Measurements from ENCODE around the gene KPNA1.
"Not testable (repeated sequence)": the region's sequence is repeated elsewhere in the genome, so short reads cannot be mapped to it uniquely, and the experiment has no call there.

Gene KPNA1

DNA sequence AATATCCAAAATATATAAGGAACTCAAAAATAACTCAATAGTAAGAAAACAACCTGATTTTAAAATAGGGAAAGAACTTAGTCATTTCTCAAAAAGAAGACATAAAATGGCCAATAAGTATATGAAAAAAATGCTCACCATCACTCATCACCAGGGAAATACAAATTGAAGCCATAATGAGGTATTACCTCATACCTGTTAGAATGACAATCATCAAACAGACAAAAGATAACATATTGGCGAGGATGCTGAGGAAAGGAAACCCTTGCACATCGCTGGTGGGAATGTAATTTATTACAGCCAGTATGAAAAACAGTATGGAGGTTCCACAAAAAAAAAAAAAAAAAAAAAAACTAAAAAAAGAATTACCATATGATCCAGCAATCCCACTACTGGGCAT is 38.2 kb downstream of the KPNA1 start:
- DNase-seq, result no peak

DNA sequence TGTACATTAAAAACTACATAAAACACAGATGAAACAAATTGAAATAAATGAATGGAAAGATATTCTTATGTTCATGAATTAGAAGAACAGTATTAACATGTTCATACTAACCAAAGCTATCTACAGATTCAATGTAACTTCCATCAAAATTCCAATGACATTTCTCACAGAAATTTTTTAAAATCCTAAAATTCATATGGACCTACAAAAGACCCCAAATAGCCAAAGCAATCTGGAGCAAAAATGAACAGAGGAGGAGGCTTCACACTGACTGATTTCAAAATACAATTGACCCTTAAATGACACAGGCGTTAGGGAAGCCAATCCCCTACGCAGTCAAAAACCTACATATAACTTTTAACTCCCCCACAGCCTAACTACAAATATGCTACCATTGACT is 39.4 kb downstream of the KPNA1 start:
- DNase-seq, result no peak

DNA sequence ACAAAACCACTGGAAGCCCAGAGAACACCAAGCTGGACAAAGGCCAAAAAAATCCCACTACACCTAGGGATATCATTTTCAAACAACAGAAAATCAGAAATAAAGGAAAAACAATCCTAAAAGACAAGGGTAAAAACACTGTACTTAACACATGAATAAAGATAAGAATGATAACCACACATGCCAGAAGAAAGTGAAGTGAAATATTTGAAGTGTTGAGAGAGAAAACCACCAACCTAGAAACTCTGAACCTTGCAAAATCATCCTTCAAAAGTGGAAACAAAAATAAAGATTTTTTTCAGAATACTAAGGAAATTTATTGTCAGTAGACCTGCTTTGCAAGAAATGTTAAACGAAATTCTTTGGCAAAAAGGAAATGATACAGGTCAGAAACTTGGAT is 45.1 kb downstream of the KPNA1 start:
- no peak for DNase-seq

DNA sequence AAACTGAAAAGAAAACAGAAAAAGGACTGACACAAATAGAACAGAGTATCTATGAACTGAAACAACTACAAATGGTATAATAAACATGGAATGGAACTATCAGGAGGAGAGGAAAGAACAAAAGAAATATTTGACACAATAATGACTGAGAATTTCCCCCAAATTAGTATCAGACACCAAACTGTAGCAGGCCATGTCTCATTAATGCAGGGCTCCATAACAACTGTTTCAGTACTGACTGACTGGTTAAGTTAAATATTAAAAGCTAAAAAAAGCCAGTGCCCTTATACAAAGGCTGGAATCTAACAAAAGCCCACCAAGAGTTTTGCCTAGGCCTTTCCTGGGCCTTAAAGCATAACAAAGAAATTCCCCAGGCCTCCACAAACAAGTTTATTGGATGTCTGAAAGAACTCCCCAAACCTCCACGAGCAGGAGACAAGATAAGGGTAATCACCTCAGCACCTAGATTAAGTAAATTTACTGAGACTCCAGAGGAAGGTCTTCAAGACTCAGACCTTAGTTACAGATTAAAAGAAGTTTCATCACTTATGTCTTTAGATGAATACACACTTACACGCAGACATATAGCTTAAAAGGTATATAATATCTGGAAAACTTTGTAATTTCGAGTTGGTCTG is 45.7 kb downstream of the KPNA1 start:
- no peak for DNase-seq

DNA sequence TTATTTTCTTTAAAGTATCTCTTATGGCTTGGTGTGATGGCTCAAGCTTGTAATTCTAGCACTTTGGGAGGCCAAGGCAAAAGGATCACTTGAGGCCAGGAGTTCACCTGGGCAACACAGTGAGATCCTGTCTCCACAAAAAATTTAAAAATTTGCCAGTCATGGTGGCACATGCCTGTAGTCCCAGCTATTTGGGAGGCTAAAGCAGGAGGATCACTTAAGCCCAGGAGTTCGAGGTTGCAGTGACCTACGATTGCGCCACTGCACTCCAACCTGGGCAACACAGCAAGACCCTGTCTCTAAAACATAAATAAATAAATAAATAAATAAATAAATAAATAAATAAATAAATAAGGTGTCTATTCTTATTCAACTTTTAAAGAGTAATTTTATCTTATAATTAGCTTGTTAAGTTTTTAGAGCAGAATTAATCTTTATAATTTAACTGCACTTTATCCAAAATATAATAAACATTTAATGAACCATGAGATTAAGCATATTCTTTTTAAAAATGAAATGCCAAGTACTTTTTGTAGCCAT is 48.0 kb downstream of the KPNA1 start:
- DNase-seq, result no peak

DNA sequence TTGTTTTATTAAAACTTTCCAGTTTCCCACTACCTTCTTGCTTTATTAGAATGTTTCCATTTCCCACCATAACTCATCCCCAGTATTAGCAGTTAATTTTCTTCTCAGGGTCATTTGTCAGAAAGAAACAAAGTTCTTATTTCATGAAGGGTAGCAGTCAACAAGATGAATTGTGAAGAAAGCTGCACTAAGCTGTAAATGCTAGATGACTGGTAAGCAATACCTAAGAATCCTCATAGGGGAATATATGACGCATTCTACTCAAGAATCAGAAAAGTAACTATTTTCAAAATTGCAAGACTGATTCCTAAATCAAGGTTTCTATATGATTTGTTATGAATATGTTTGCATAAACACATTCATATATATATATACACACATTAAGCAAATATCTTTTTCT is 50.1 kb downstream of the KPNA1 start:
- no peak for DNase-seq

- DNase-seq, result no peak
These were observed 52.3 kb downstream of the KPNA1 start for GRCh38 chr3:122462406-122462805.

DNA sequence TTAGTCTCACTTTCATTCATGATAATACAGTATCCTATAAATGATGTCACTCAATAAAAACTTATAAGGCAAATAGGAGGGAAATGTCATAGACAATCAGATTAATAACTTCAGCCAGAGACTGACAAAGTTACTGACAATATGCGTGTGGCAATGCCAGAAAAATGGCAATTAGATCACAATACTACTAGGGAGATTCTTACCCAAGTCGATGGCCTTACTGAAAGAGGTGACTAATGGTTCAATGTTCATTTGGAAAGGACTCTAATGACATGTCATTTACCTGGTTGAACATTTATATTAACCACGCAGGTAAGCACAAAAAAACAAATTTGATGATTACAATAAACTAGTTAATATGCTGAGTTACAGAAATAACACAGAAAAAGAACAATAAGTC is 52.9 kb downstream of the KPNA1 start:
- no peak for DNase-seq

DNA sequence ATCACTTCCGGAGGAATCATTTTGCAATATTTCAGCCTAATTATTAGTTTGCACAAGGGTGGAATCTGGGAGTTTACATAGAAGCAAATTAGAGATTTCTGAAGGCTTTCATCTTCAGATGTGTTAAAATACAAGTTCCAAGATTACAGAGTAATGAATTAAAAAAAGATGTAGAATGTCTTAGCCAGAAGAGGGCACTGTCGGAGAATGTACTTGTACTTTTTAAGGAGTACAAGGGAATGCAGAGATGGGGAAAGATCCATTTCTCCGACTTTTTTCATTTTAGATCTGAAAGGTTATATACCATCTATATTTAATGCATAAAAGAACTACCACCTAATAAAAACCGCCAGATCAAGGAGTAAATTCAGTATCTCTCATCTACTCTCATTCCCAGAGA is 55.7 kb downstream of the KPNA1 start:
- no peak for DNase-seq

GRCh38 chr3:122457706-122458105 is 57.0 kb downstream of the KPNA1 start:
- DNase-seq, result no peak

DNA sequence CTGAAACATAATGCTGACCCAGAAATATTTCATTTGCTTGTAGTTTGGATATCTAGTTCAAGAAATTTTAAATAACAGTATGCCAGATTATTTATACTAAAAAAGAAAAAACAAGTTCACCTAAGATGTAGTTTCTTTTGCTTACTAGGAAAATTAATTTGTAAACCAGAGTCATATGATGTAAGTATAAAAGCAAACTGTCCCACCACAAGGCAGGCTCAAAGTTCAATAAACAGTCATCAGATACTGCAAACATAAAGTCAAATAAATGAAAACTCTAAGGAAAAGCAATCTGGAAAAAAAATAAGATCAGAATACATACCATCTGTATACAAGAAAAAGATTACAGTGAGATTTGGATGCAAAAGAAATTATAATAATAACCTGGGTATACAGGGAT is 58.7 kb downstream of the KPNA1 start:
- DNase-seq, result no peak

- DNase-seq, result no peak
These were observed 63.4 kb downstream of the KPNA1 start for GRCh38 chr3:122451371-122451770.

DNA sequence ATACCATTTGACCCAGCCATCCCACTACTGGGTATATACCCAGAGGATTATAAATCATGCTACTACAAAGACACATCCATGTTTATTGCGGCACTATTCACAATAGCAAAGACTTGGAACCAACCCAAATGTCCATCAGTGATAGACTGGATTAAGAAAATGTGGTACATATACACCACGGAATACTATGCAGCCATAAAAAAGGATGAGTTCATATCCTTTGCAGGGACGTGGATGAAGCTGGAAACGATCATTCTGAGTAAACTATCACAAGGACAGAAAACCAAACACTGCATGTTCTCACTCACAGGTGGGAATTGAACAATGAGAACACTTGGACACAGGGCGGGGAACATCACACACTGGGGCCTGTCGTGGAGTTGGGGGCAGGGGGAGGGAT is 66.5 kb downstream of the KPNA1 start:
- not testable (repeated sequence) for DNase-seq

DNA sequence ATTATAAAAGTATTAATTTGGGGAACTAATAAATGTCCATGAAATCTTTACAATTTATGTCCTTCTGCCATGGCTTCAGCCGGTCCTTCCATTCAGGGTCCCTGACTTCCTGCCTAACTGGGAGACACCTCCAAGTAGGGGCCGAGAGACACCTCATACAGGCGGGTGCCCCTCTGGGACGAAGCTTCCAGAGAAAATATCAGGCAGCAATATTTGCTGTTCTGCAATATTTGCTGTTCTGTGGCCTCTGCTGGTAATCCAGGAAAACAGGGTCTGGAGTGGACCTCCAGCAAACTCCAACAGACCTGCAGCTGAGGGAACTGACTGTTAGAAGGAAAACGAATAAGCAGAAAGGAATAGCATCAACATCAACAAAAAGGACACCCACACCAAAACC is 70.2 kb downstream of the KPNA1 start:
- DNase-seq, result not testable (repeated sequence)

DNA sequence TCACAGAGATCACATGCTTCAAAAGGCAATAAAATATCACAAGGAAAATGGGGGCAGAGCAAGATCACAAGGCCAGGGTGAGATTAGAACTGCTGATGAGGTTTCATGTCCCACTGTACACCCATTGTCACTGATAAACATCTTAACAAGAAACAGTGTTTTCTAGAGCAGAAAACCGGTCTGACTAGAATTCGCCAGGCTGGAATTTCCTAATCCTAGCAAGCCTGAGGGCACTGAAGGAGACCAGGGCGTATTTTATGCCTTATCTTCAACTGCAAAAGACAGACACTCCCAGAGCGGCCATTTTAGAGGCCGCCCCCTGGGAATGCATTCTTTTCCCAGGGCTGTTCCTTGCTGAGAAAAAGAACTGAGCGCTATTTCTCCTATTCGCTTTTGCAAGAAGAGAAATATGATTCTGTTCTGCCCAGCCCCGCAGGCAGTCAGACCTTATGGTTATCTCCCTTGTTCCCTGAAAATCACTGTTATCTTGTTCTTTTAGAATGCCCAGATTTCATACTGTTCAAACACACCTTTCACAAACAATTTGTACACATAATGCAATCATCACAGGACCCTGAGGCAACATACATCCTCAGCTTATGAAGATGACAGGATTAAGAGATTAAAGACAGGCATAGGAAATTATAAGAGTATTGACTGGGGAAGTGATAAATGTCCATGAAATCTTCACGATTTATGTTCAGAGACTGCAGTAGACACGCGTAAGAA is 70.8 kb downstream of the KPNA1 start:
- DNase-seq, result not testable (repeated sequence)

DNA sequence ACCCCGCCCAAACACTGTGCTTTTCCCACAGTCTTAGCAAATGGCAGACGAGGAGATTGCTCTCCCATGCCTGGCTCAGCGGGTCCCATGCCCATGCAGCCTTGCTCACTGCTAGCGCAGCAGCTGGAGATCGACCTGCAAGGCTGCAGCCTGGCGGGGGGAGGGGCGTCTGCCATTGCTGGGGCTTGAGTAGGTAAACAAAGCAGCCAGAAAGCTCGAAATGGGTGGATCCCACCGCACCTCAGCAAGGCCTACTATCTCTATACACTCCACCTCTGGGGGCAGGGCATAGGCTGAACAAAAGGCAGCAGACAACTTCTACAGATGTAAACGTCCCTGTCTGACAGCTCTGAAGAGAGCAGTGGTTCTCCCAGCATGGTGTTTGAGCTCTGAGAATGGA is 71.6 kb downstream of the KPNA1 start:
- DNase-seq, result peak in 1 of 56 donors; percentile 0

- no peak for DNase-seq
These were observed 78.8 kb downstream of the KPNA1 start for GRCh38 chr3:122435950-122436349.

DNA sequence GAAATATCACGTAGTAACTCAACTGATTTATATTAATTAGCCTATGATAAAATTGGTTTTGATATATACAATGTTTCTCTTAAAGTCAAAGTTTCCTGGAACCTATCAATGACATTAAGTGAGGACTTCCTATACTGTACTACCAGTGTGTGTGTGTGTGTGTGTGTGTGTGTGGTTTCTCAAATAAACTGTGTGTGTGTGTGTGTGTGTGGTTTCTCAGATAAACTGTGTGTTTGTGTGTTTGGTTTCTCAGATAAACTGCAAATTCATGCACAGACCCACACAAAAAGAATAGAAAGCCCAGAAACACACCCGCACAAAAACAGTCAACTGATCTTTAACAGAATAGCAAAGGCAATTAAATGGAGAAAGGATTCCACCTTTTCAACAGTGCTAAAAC is 84.4 kb downstream of the KPNA1 start:
- DNase-seq, result no peak

- DNase-seq, result no peak
These were observed 86.8 kb downstream of the KPNA1 start for GRCh38 chr3:122427857-122428471.

DNA sequence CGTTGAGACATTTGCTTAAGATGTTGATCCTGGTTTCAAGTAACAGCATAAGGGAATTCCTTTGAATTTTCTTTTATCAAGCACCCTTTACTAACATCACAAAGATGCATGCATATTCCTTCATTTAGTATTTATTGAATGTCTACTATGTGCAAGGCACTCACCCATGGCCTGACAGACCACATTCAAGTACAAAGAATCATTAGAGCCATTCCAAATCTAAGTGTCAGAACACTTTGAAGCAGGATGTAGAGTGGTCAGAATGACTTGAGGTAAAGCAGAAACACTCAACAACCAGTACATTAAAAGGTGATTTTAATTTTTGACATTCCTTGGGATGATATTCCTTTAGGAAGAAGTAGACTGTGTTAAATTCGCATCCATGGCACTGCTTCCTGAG is 92.9 kb downstream of the KPNA1 start:
- DNase-seq, result no peak

- no peak for DNase-seq
These were observed 93.6 kb downstream of the KPNA1 start for GRCh38 chr3:122421101-122421500.

DNA sequence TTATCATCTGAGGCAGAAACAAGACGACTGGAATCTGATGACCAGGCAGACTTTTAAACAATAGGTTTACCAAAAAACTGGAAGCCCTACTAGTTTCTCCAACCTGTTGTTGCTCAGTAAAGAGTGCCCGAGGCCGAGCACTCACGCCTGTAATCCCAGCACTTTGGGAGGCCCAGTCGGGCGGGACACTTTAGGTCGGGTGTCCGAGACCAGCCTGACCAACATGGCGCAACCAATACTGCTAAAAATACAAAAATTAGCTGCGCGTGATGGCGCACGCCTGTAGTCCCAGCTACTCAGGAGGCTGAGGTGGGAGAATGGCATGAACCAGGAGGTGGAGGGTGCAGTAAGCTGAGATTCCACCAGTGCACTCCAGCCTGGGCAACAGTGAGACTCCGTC is 97.8 kb downstream of the KPNA1 start:
- no peak for DNase-seq

Measured in nucleus accumbens (tissue), 56 donors.